GM21526 (cell line): ENCODE measurements around the gene MGAT5.

ENCODE experiments used
- ATAC-seq: cut with Tn5 transposase; IDR thresholded peaks from one replicate; pipeline ENCODE4 v1.9.1; 2021; ENCODE audit warnings: moderate library complexity; ENCODE audit not compliant: unreplicated experiment, low FRiP score

MGAT5 gene

GRCh38 chr2:134438371-134438770, 184.5 kb downstream of the MGAT5 start:
- ATAC-seq = no peak

- ATAC-seq = no peak
These were observed 186.6 kb downstream of the MGAT5 start for GRCh38 chr2:134440336-134440909.

- no peak for ATAC-seq
These were observed 187.4 kb downstream of the MGAT5 start for GRCh38 chr2:134441153-134441863.

- ATAC-seq = no peak
These were observed 190.1 kb downstream of the MGAT5 start for GRCh38 chr2:134443814-134444480.

DNA sequence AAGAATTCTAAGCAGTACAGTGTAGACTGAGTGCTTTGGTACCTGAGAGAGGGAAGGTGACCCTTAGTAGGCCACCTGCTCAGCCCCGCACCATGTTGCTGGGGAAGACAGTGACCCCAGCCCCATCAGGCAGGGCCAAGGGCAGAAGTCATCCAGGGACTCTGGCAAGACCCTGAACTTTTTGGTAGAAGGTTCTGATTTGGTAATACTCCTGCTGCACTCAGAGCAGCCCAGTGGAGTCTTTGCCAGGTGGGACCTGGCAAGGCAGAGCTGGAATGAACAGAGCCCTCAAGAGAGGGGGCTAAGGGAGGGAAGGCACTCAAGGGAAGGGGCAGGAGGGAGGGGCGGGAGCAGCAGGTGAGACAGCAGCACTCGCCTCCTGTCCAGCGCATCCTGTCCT, 191.2 kb downstream of the MGAT5 start:
- ATAC-seq = no peak

DNA sequence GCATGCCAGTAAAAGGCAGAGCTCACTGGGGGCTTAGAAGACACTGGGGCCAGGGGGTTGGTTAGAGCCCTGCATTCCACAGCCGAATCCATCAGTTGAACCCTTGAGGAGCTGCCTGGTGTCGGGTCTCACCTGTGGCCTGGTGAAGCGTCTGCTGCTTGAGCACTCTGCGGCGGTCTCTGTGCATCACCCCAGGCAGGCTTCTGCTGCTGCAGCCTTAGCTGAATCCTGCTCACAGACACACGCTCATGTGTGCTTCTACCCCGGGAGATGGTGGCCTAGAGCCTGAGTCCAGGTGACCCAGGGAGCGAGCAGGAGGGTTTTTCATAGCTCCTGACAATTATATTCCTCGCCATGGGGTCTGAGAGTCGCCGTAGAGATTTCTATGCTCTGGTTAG, 192.1 kb downstream of the MGAT5 start:
- no peak for ATAC-seq

DNA sequence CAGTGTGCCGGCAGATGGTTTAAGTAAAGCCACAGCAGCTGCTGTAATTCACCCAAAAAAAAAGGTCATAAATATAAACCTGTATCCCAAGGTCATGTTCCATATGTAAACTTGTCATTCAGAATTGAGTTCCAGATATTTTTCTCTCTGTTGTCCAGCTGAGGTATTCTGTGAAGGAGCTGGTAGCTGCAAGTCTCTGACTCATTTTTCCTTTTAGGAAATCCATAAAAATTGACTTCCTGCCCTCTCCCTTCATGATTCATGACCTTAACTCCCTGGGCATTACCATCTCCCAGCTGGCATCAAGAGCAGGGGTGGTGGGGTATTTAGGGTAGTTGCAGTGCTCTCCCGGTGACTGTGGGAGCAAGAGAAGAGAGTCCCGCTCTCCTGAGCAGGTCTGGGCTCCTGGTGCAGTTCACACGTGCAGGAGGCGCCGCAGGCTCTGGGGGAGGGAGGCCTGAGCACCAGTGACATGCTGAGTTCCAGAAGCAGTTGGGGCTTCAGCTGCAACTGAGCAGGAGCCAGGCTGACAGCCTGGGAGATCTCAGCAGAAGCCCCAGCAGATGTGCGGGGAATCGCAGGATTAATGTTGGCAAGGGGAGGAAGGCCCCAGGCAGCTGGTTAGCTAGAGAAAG, 192.6 kb downstream of the MGAT5 start:
- no peak for ATAC-seq

GRCh38 chr2:134447669-134448068, 193.8 kb downstream of the MGAT5 start:
- no peak for ATAC-seq

GRCh38 chr2:134448650-134449049, 194.8 kb downstream of the MGAT5 start:
- ATAC-seq = no peak

- ATAC-seq = no peak
These were observed 195.3 kb downstream of the MGAT5 start for GRCh38 chr2:134449157-134449556.

DNA sequence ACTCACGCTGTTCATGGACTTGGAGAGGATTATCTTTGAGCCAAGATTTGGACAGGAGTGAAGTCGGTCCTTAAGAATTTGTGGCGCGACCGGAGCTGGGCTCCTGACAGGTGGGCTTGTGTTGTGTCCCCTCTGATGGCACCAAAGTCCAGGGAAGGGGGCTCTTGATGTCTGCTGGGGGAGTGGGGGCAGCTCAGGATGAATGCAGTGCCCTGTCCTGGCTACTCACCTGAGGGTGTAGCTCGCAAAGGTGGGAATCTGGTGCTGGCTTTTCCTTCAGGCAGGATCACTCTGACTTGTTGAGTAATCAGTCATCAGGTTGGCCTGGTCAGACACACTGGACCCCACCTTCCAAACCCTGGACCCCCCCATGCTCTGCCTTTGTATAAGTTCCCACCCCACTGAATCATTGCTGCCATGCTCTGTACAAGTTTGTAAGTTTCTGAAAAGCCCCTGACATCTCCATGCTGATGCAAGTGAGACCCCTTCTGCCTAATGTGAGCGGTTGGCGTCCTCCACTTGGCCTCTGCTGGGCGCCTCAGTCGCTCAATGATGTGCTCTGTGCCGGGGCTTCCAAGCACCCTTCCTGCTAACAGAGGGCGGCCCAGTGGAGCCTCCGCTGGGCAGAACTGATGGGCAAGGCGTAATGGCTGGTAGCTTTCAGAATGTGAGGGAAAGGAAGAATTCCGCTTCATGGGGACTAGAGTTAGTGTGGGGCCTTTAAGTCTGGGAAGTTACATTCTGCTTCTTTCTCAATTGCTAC, 196.1 kb downstream of the MGAT5 start:
- ATAC-seq = no peak

DNA sequence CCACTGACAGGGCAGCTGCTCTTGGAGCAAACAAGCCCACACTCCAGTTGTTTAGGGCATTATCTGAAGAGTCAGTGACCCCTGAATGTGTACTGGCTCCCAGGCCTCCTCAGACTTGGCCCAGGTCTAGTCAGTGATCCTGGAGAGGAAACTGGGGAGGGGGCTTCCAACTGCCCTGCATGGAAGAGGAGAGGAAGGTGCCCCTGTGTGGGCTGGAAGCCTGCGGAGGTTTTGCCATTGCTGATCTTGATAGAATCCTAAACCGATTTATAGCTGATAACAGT, 197.4 kb downstream of the MGAT5 start:
- no peak for ATAC-seq

DNA sequence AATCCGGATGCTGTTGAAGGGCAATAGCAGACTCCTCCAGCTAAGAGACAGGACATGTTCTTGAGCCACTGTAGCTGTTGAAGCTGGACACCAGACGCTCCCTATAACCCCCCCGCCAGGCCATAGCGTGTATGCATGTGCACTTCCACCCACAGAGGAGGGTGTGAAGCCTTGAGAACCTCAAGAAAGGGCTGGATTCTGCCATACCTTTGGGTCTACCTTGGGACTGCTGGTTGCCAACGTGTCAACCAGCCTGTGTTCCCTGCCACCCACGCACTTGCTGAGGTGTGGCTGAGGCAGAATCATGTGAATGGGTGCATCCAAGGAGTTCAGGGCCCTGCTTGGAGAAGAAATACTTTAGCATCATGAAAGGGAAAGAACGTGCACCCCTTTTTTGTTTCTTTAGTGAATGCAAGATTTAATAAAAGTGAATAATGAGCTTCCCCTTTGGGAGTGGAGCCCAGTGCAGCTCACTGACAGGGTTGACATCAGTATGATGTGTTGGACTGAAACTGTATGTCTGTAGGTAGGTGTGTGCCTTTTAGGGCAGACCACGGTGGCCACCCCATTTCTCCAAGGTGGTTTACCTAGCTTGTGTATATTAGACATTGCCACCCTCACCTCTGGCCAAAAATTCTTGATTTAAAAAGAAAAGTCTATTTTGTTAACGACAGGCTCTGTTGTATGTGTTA, 198.3 kb downstream of the MGAT5 start:
- no peak for ATAC-seq

GRCh38 chr2:134453476-134453875, 199.6 kb downstream of the MGAT5 start:
- no peak for ATAC-seq

DNA sequence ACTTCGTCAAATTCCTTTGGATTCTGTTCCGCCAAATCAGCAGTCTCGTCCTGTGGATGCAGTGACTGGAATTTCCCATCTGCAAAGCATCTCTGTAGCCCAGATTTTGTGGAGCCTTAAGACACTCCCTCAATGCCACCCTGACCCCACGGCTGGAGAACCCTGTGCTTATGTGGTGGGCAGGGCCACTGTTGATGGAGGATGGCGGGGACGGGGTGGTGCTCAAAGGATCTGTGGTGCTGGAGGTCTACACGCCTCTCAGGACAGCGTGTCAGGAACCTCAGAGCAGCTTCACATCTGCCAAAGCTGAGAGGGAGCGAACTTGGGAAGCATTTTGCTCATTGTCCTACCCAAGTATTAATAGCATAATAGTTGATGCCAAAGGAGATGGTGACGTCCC, 200.1 kb downstream of the MGAT5 start:
- ATAC-seq = no peak

DNA sequence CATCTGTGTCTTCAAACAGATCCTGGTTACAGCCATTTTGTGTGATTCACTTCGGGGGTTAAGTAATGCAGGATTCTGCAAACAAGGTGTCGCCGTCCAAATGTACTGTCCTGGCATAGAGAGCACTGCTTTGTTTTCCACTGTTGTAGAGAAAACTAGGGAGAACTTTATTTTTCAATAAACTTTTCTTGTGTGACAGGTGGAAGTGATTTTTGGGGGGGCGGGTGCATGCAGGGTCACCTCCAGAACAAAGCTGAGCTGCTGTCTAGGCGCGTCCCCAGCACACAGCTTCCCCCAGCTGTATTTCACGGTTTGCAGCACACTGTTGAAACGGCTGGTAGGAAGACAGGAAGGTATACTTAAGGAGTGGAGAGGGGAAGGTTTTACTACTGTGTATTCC, 200.6 kb downstream of the MGAT5 start:
- ATAC-seq = no peak

GRCh38 chr2:134454931-134455330, 201.1 kb downstream of the MGAT5 start:
- ATAC-seq = no peak

DNA sequence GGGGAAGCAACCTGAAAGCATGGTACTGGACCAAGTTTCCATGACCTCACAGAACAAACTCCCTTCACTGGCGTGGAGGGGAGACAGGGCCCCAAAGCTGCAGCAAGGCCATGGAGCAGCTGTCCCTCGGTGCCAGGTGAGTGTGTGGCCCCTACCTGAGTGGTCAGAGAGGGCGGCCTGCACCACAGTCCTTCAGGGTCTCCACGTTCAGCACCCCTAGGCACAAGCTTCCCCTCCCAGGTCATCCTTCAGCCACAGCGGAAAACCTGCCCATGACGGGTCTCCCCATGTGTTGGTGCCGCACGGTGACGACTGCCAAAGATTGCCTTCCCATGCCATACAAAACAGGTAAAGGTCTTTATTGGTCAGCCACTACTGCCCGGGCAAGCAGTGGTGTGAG, 201.6 kb downstream of the MGAT5 start:
- no peak for ATAC-seq

DNA sequence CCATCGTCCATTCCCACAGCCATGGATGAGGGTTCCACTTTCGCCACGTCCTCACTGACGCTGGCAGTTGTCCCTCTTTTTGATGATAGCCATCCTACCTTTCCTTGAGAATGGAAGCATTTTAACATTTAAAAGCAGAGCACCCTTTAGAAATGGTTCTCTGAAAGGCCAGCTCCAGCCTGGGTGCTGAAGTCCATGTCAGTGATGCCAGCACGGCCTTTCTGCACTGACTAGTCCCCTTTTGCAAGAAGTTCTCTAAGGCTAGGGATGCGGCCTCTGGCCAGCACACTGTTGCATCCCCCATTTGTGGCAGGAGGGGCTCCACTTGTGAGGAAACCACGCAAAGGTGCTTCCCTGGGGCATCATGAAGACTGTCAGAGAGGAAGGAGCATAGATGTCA, 203.5 kb downstream of the MGAT5 start:
- no peak for ATAC-seq

DNA sequence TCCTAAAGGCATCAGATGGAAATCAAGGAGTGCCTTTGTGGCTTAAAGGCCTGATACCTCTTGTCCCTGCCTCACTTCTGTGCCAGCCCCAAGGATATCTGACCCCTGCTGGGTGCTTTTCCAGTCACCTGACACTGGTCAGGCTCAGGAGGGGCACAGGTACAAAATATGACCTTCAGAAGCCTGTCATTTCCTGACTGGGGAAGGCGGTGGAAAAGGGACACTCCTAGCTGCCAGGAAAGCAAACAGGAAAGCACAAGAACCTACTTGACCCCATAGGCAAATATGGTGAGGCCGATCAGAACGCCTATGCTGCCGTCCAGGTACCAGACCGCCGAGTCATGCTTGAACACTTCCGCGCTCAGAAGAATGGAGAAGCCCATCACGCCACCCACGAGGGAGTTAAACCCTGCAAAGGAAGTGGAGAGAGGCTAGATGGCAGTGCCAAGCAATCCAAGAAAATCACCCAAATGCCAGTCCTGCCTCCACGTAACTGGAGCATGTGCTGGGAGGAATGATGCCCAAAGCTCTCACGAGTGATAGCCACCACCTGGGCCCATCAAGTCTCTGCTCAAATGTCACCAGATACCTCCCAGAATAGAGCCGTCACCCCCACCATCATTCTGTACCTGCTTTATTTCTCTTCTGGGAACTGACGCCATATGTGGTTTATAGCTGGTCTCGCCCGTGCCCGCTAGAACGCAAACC, 204.0 kb downstream of the MGAT5 start:
- ATAC-seq = no peak
